DND-41 (cell line): Measurements from ENCODE around the gene MYH11.
A peak's percentile ranks its signal among the peaks of the same experiment; 100 is the strongest.

Experiments
- ATAC-seq: fragments of 200-7000 bp; cut with Tn5 transposase; 3 replicates; pipeline ENCODE4 v1.9.1; 2021; ENCODE audit warnings: low read depth; ENCODE audit not compliant: insufficient read depth
- DNase-seq: peaks from one replicate; pipeline ENCODE4 v3.0.0-alpha.2; 2020
- H2AFZ ChIP-seq: 2 replicates; pipeline ENCODE4 v1.6.0; 2012; ENCODE audit warnings: low read depth, low read length
- H3K27ac ChIP-seq: 2 replicates; pipeline ENCODE4 v1.5.1; 2012; ENCODE audit warnings: low read length, inconsistent platforms
- H3K27me3 ChIP-seq: fragments of 200-600 bp; sonication (generic); 2 replicates; pipeline ENCODE4 v1.6.0; 2012; ENCODE audit warnings: low read length, mild to moderate bottlenecking, inconsistent platforms; ENCODE audit not compliant: insufficient read depth, poor library complexity
- H3K36me3 ChIP-seq: 2 replicates; pipeline ENCODE4 v1.5.1; 2012; ENCODE audit warnings: low read length, inconsistent platforms; ENCODE audit not compliant: insufficient read depth
- H3K4me1 ChIP-seq: 2 replicates; pipeline ENCODE4 v1.5.1; 2012; ENCODE audit warnings: mild to moderate bottlenecking, low read length; ENCODE audit not compliant: insufficient read depth
- H3K4me2 ChIP-seq: 2 replicates; pipeline ENCODE4 v1.6.0; 2012; ENCODE audit warnings: mild to moderate bottlenecking, moderate library complexity, low read length, inconsistent platforms; ENCODE audit not compliant: insufficient read depth
- H3K4me3 ChIP-seq, 2 experiments: fragments of 200-600 bp in 1 of 2; shearing (Covaris generic) in 1 of 2; 2 replicates each; pipeline ENCODE4 v1.5.1; 2012 to 2016; ENCODE audit warnings: inconsistent platforms in 2 of 2, low read length in 2 of 2, mild to moderate bottlenecking in 2 of 2, low read depth in 1 of 2, moderate library complexity in 1 of 2
- H3K79me2 ChIP-seq: 2 replicates; pipeline ENCODE4 v1.6.0; 2012; ENCODE audit warnings: low read length, inconsistent platforms; ENCODE audit not compliant: insufficient read depth
- H3K9ac ChIP-seq: 2 replicates; pipeline ENCODE4 v1.6.0; 2012; ENCODE audit warnings: low read depth, mild to moderate bottlenecking, inconsistent platforms, low read length, moderate library complexity
- H3K9me3 ChIP-seq: 2 replicates; pipeline ENCODE4 v1.5.1; 2012; ENCODE audit warnings: low read length, moderate library complexity, mild to moderate bottlenecking, inconsistent platforms; ENCODE audit not compliant: insufficient read depth, severe bottlenecking
- H4K20me1 ChIP-seq: 2 replicates; pipeline ENCODE4 v1.6.0; 2012; ENCODE audit warnings: low read length; ENCODE audit not compliant: insufficient read depth
- CTCF ChIP-seq: IDR thresholded peaks from 2 replicates; pipeline ENCODE4 v1.5.1; 2012; ENCODE audit warnings: borderline replicate concordance, low read length, moderate library complexity, mild to moderate bottlenecking; ENCODE audit not compliant: poor library complexity, severe bottlenecking; ENCODE audit errors: extremely low read depth
- EZH2 ChIP-seq: IDR thresholded peaks from 3 replicates; pipeline ENCODE4 v1.6.1; 2012; ENCODE audit warnings: borderline replicate concordance, low read depth, mild to moderate bottlenecking, moderate library complexity, low read length, inconsistent platforms; ENCODE audit not compliant: severe bottlenecking

The MYH11 gene

GRCh38 chr16:15891508-15891907 lies 34.7 kb upstream of the MYH11 start:
- Histone ChIP-seq H3K36me3 (no peaks in the 10 kb centered on the region), H3K9ac (no peak overlapping the region), H3K27ac (no peak overlapping the region), H3K27me3 (no peaks in the 10 kb centered on the region), H3K4me3 (no peak overlapping the region), H3K79me2 (peaks cover 19% of the 10 kb centered on the region), H2AFZ (no peak overlapping the region), H4K20me1 (peaks cover 5% of the 10 kb centered on the region; the same call in 1 of the 2 replicates), H3K4me2 (no peak overlapping the region), H3K4me1 (peaks cover 22% of the 10 kb centered on the region), H3K9me3 (no peaks in the 10 kb centered on the region)
- no peak for DNase-seq
- no peak for TF ChIP-seq CTCF
- TF ChIP-seq EZH2: no peak
- no peak for ATAC-seq

GRCh38 chr16:15888072-15888976 lies 31.5 kb upstream of the MYH11 start, which contains the start of gene CEP20:
TSS of gene CEP20 (minus strand) at chr16:15888603. CDS start at chr16:15888585, 18 bp downstream.
- H3K79me2 ChIP-seq: peaks cover 50% of the 10 kb centered on the region
- peak within 1 kb of the TSS; percentile 84 for H3K4me2 ChIP-seq
- peak within 1 kb of the TSS; percentile 78 to 98 for H3K4me3 ChIP-seq
- DNase-seq (peak; percentile 100), ATAC-seq (peak; percentile 99)
- H3K27ac ChIP-seq: peak within 1 kb of the TSS; percentile 91
- H3K4me1 ChIP-seq: peaks cover 29% of the 10 kb centered on the region
- H3K9ac ChIP-seq: peak within 1 kb of the TSS; percentile 84
- H3K36me3 ChIP-seq: peaks cover 10% of the 10 kb centered on the region
- peaks cover 5% of the 10 kb centered on the region; the same call in 1 of the 2 replicates for H4K20me1 ChIP-seq
- H3K9me3 ChIP-seq: no peaks in the 10 kb centered on the region
- H2AFZ ChIP-seq: peak within 1 kb of the TSS; percentile 80
- H3K27me3 ChIP-seq: no peaks in the 10 kb centered on the region
- TF ChIP-seq CTCF: no peak

- peak overlapping the region; percentile 84 for H3K9ac ChIP-seq
- H3K4me1 ChIP-seq: peaks cover 29% of the 10 kb centered on the region
- H3K36me3 ChIP-seq: peaks cover 20% of the 10 kb centered on the region
- H2AFZ ChIP-seq: no peak overlapping the region
- H3K4me2 ChIP-seq: peak overlapping the region; percentile 84
- DNase-seq (no peak), ATAC-seq (no peak)
- no peaks in the 10 kb centered on the region for H3K27me3 ChIP-seq
- no peaks in the 10 kb centered on the region for H3K9me3 ChIP-seq
- H3K4me3 ChIP-seq: peak overlapping the region; percentile 78 to 98; a peak in 3 of 4 replicates
- TF ChIP-seq CTCF (no peak), EZH2 (no peak)
- H3K79me2 ChIP-seq: peaks cover 53% of the 10 kb centered on the region
- peaks cover 5% of the 10 kb centered on the region; the same call in 1 of the 2 replicates for H4K20me1 ChIP-seq
- H3K27ac ChIP-seq: peak overlapping the region; percentile 91
These were observed 30.5 kb upstream of the MYH11 start for GRCh38 chr16:15887283-15887682.
